Adrenal gland (tissue), 5 donors: ENCODE results near the gene AP2A2.
"Not testable (repeated sequence)": the region's sequence is repeated elsewhere in the genome, so short reads cannot be mapped to it uniquely, and the experiment has no call there.

ENCODE experiments used
- CTCF ChIP-seq, 6 experiments: fragments of 450-650 bp in 4 of 6; fragments of 200-600 bp in 2 of 6; sonication (generic) in 1 of 6; IDR thresholded peaks; 1 replicate in 5 of 6; 2 replicates in 1 of 6; pipeline versions ENCODE4 v1.5.1 to v1.8.0; 2016 to 2021; ENCODE audit warnings: antibody characterized with exemption in 6 of 6, mild to moderate bottlenecking in 2 of 6, moderate library complexity in 1 of 6
- POLR2A ChIP-seq, 2 donors: fragments of 450-650 bp; IDR thresholded peaks; one replicate each; pipeline ENCODE4 v1.6.1; 2017; ENCODE audit warnings: antibody characterized with exemption in 2 of 2, mild to moderate bottlenecking in 2 of 2, moderate library complexity in 1 of 2
- donor health status: DM: no; HTN: no; CAD: no.

GRCh38 chr11:975376-975775, 49.7 kb downstream of the AP2A2 start:
- TF ChIP-seq POLR2A, CTCF (IDR thresholded peaks at IDR 0.05): not testable (repeated sequence)
